Erythroblast (primary cell): ENCODE results near the gene EHBP1L1.

Experiments used
- GATA1 ChIP-seq: IDR thresholded peaks from 2 replicates; pipeline ENCODE4 v1.6.1; 2011; ENCODE audit warnings: low read depth, mild to moderate bottlenecking, control low read depth, low read length, moderate library complexity
- POLR2A ChIP-seq: IDR thresholded peaks from 2 replicates; pipeline ENCODE4 v1.6.1; 2011; ENCODE audit warnings: mild to moderate bottlenecking, low read length

DNA sequence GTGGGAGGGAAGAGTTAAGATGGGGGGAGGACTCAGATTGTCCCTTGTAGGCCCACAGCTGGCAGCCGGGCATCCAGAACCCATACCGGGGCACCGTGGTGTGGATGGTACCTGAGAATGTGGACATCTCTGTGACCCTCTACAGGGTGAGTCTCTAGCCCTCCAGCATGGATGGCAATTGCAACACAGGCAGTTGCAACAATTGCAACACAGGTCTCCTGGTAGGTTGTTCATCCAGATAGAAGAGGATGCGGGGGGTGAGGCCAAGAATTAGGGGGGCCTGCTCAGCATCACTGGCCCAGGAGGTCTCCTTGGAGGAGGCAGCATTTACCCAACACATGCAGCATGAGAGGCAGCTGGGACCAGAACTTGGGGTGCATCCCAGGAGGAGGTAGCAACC is 3.4 kb downstream of the EHBP1L1 start:
- TF ChIP-seq POLR2A (no peak), GATA1 (no peak)
